M059J (cell line): Measurements from ENCODE around the gene HOXA4. TPM values are rescaled to one million over a fixed set of nuclear protein-coding genes. Genes with fewer than 3 reads are reported as not detected.

ENCODE experiments used
- DNase-seq: peaks from one replicate; pipeline ENCODE4 v3.0.0-alpha.2; 2012; ENCODE audit warnings: low read depth
- total RNA-seq: library from RNA; depleted of rRNA; stranded (reverse); fragments of >200 nt; shearing (Covaris generic); gene quantifications from 2 replicates; pipeline ENCODE4 v1.2.3, GENCODE V29; 2014; rRNA removed

HOXA4 gene
- total RNA-seq, 1 experiment from 2014 or later = 5.8 TPM

- DNase-seq = no peak
Observed at GRCh38 chr7:27095050-27095896, 35.3 kb downstream of the HOXA4 start.

DNA sequence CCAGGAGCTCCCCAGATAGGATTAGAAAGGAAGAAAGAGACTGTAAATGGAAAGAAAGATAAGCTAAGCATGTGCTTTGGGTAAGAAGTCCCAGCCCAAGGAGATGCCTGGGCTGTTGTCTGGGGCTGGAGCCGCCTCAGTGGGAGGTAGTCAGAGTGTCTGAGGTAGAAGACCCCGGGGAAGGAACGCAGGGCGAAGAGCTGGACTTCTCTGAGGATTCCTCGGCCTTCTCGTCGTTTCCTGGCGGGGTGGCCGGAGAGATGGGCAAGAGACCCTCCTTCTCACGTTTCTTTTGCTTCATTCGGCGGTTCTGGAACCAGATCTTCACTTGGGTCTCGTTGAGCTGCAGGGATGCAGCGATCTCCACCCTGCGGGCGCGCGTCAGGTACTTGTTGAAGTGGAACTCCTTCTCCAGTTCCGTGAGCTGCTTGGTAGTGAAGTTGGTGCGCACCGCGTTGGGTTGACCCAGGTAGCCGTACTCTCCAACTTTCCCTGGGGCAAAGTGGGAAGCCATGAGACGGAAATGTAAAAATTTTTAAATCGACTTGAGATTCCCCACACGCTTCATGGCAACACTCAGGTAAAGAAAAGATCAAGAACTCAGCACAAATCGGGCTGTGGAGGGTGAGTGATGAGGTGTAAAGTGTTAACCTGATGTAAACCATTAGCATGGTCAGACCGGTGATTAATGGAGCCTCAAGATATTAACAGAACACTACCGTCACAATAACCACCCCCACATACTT is 36.1 kb downstream of the HOXA4 start:
- no peak for DNase-seq

DNA sequence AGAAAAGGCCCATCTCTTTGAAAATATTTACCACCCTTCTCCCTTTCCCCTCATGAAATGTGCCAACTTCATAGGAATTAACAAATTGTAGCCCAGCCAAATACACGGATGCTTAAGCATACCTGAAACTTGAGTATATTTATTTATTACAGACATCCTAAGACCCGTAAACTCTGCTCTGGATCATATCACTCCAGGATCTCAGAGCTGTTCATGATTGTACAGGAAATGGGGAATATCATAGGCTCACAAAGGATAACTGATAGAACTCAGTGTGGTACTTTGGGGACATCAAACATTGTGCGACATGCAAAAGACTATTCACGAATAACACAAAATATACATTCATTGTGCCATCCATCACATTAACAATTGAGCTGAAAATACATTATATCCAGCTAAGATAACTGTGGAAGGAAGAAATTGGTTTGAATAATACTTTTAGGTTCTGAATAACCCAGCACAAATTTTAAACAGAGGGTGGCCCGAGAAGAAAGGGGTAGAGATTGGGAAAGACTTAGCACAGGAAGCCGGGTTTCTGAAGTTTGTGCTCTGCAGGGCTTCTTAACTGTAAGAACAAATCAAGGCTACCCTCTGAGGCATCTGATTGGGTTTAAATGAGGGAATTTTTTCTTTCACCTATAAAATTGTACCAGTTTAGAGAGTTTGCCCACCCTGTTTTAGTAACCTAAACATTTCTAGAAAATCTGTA is 37.2 kb downstream of the HOXA4 start:
- DNase-seq = no peak

DNA sequence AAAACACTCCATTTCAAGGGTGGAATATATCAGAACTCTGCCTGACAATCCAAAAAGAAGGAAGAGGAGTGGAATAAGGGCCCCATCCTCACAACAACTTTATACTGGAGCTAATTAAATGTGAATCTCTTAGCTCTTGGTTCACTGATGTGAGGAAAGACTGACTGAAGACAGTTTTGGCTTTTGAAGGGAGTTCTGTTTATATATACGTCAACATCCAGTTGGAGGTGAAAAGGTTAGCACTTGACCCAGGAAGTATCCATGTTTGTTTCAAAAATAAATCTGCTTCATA is 37.8 kb downstream of the HOXA4 start:
- no peak for DNase-seq

DNA sequence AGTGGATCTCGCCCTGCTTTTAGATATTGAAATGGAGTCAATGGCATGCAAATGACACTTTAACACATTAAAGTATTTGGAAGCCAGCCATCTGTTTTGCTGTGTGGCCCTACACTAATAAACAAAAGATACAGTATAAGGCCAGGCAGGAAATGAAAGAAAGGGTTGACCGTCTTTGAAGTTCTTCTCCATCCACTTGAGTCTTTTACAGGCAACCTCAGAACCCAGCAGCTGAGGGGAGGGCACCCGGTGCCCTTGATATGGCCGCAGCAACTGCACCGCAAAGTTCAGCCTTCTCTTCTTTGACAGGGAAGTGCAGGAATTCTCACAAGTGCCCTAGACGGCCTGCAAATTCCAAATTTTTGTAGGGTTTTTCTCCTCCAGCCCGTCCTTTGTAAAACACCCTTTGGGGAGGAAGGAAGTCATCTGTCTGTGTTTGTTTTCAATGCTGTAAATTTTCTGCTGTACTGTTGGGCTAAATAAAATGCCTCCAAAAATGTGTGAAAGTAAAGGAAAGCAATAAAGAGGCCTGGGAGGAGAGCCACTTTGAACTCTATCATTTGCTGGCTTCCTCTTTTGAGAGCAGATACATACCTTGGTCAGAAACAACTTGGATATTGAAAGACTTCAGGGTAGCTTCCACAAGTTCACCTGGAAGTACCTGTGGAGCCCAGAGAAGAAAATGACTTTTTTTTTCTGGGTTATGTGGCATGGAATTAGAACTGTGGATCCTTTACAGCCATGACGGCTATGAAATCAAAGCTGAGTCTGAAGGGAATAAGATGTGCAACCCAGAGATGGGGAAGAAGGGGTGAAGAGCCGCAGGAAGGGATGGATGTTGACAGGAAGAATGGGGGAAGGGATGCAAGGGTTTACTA is 38.4 kb downstream of the HOXA4 start:
- peak; percentile 48 for DNase-seq

DNA sequence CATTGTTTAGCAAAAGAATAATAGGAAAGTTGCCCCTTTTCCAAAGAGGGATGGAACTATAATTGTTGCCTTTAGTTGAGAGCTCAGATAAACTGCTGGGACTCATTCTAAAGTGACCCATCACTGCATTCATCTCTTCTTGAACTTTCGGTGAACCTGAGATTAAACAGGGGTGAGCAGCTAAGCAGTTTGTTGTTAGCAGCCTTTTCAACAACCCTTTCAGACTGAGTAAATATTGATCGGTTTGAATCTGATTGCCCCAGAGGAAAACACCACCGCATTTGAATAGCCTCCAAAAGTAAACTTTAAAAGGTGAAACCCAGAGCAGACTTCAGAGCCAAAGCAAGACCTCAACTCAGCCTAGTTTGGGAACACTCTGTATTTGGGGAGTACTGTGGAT is 39.5 kb downstream of the HOXA4 start:
- DNase-seq = no peak

- no peak for DNase-seq
Observed at GRCh38 chr7:27088002-27088922, 42.3 kb downstream of the HOXA4 start.

DNA sequence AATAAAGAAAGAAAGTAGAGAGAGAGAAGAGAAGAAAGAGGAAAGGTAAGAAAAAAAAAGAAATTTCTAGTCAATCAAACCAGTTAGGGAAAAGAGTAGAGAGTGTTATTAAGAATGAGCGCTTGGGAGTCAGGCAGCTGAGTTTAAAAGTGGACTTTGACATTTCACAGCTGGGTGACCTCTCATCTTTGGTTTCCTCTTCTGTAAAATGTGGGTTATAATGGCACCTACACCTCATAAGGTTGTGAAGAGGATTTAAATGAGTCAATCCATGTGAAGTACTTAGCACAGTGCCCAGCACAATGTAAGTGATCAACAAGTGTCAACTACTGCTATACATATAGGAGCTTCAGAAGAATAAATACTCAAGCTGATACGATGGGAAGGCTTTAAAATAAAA is 46.9 kb downstream of the HOXA4 start:
- DNase-seq = no peak

GRCh38 chr7:27082171-27082570 is 48.4 kb downstream of the HOXA4 start:
- peak; percentile 17 for DNase-seq

DNA sequence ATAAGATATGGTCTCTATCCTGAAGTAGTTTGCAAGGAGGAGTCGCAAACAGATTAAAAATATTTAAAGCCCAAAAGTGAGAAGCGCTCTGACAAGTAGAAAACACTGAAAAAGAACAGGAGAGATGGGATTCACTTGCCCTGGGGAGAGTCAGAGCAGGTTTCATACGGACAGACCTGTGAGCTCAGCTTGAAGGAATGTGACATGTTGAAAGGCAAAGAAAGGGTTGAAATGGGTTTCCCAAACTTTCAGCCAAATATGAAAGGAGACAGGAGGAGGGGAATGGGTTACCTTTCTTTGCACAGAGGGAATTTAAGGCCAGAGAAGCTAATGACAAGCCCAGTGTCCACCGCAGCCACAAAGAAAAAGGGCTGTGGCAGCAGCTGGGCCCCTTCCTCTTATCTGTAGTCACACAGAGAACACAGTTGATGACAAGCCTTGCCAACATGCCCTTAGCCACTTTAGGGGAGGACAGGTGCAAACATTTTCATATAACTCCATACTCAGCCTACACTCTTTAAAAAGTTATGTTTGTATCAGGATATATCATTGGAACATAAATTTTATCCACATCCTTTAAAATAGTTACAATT is 49.6 kb downstream of the HOXA4 start:
- DNase-seq = peak; percentile 68

DNA sequence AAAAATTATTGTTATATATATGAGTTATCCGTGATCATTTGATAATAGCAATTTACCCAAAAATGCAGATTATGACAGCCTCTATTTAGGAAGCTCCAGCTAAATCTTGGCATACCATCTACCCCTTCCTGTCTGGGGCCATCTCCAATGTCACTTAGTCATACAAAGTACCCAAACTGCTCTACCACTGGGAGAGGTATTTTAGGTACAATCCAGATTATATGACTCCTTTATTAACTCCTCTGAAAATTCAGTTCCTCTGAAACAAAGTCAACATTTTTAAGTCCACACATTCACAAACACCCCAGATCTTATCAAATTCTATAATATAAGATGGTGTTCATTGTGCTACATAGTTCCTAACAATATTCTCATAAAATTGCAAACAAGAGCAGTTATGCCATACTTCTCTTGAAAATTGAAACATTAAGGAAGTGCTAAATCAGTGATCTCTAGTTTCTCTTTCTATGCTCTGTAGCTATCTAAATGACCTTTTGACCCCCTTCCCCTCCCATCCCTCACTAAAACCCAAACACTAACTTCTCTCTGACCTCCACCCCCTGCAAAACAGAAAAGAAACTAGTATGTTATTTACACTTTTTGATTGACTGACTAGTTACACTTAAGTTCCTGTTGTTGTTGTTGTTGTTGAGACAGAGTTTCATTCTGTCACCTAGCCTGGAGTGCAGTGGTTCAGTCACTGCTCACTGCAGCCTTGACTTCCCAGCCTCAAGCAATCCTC is 51.2 kb downstream of the HOXA4 start:
- DNase-seq = peak; percentile 59

GRCh38 chr7:27078616-27079233 is 51.8 kb downstream of the HOXA4 start:
- DNase-seq = peak; percentile 46

Other genes starting within 250 kb of the HOXA4 start
- gene HOXA1, start 34.8 kb downstream of the HOXA4 start, total RNA-seq = 8.2 and 9.1 TPM in 2 replicates
- gene HOXA2, start 28.1 kb downstream of the HOXA4 start, total RNA-seq = 1.7 and 2.2 TPM in 2 replicates
- 0.69 and 3.0 TPM in 2 replicates for gene HOXA5, start 12.9 kb upstream of the HOXA4 start, total RNA-seq
- gene HOXA6, start 17.0 kb upstream of the HOXA4 start, total RNA-seq = 3.7 TPM in 1 of 2 replicates, not detected in the other
- 0.86 and 8.6 TPM in 2 replicates for gene HOXA3, start 21.8 kb upstream of the HOXA4 start, total RNA-seq
- 3.7 and 4.6 TPM in 2 replicates for gene HOXA7, start 25.9 kb upstream of the HOXA4 start, total RNA-seq
- 66.1 and 66.8 TPM in 2 replicates for gene HOXA9, start 34.8 kb upstream of the HOXA4 start, total RNA-seq
- gene HOXA10, start 43.6 kb upstream of the HOXA4 start, total RNA-seq = 15.4 and 16.7 TPM in 2 replicates
- gene HOXA11, start 54.5 kb upstream of the HOXA4 start, total RNA-seq = 0.79 and 1.1 TPM in 2 replicates
- gene HOXA13, start 69.3 kb upstream of the HOXA4 start, total RNA-seq = 1.4 and 3.4 TPM in 2 replicates
- not detected in 2 replicates for gene EVX1, start 112.0 kb upstream of the HOXA4 start, total RNA-seq